Activated naive CD4-positive, alpha-beta T cell treated with anti-CD3 and anti-CD28 coated beads, Interleukin-2, amount 50 U/mL, for 72 hours (primary cell): ENCODE results near the gene ADCY2. TPM values are rescaled to one million over a fixed set of nuclear protein-coding genes. Genes with fewer than 3 reads are reported as not detected.

Experiments
- ATAC-seq, 2 donors: fragments of 150-1000 bp; cut with Tn5 transposase; 2 replicates each; pipeline ENCODE4 v1.10.0; 2021; ENCODE audit warnings: mild to moderate bottlenecking in 2 of 2, moderate library complexity in 2 of 2
- DNase-seq, 2 donors: peaks; one replicate each; pipeline ENCODE4 v3.0.0; 2021 to 2022; ENCODE audit warnings: low spot score in 2 of 2
- H3K27ac Mint-ChIP-seq, 2 donors: one replicate each; pipeline ENCODE4 v1.8.0; 2022; ENCODE audit warnings: mild to moderate bottlenecking in 2 of 2, mixed read lengths in 2 of 2
- H3K36me3 Mint-ChIP-seq, 2 donors: one replicate each; pipeline ENCODE4 v1.8.0; 2022; ENCODE audit warnings: mixed read lengths in 2 of 2
- H3K9me3 Mint-ChIP-seq, 2 donors: one replicate each; pipeline ENCODE4 v1.8.0; 2022; ENCODE audit warnings: mixed read lengths in 2 of 2
- total RNA-seq, 2 donors: library from RNA; stranded (reverse); gene quantifications; one replicate each; pipeline ENCODE4 v1.2.3, GENCODE V29; 2022

The ADCY2 gene
- total RNA-seq, 2 donors from 2014 or later = not detected

GRCh38 chr5:7578071-7578470 lies 182.1 kb downstream of the ADCY2 start:
- Mint-ChIP-seq H3K27ac (no peak overlapping the region), H3K36me3 (peaks cover 0 to 6% of the 10 kb centered on the region in 2 donors), H3K9me3 (peaks cover 2 to 9% of the 10 kb centered on the region in 2 donors)
- ATAC-seq (no peak), DNase-seq (no peak)

- DNase-seq (no peak), ATAC-seq (no peak)
- Mint-ChIP-seq H3K9me3 (no peaks in the 10 kb centered on the region), H3K36me3 (no peaks in the 10 kb centered on the region), H3K27ac (no peak overlapping the region)
Measured at GRCh38 chr5:7584749-7585148, 188.8 kb downstream of the ADCY2 start.

- Mint-ChIP-seq H3K36me3 (no peaks in the 10 kb centered on the region), H3K9me3 (no peaks in the 10 kb centered on the region), H3K27ac (no peak overlapping the region)
- DNase-seq (no peak), ATAC-seq (no peak)
Measured at GRCh38 chr5:7585807-7586206, 189.9 kb downstream of the ADCY2 start.

GRCh38 chr5:7586480-7586879 lies 190.5 kb downstream of the ADCY2 start:
- H3K9me3 Mint-ChIP-seq = no peaks in the 10 kb centered on the region
- ATAC-seq = no peak
- no peak for DNase-seq
- no peaks in the 10 kb centered on the region for H3K36me3 Mint-ChIP-seq
- no peak overlapping the region for H3K27ac Mint-ChIP-seq

GRCh38 chr5:7589800-7590199 lies 193.9 kb downstream of the ADCY2 start:
- ATAC-seq (no peak), DNase-seq (no peak)
- no peaks in the 10 kb centered on the region for H3K36me3 Mint-ChIP-seq
- H3K9me3 Mint-ChIP-seq = no peaks in the 10 kb centered on the region
- H3K27ac Mint-ChIP-seq = no peak overlapping the region

- no peaks in the 10 kb centered on the region for H3K9me3 Mint-ChIP-seq
- no peak for ATAC-seq
- no peaks in the 10 kb centered on the region for H3K36me3 Mint-ChIP-seq
- H3K27ac Mint-ChIP-seq = no peak overlapping the region
- no peak for DNase-seq
Measured at GRCh38 chr5:7592910-7593309, 197.0 kb downstream of the ADCY2 start.

GRCh38 chr5:7597059-7597642 lies 201.2 kb downstream of the ADCY2 start:
- no peak overlapping the region for H3K27ac Mint-ChIP-seq
- DNase-seq (no peak), ATAC-seq (no peak)

GRCh38 chr5:7606840-7607465 lies 211.0 kb downstream of the ADCY2 start:
- ATAC-seq = no peak
- peaks cover 0 to 4% of the 10 kb centered on the region in 2 donors for H3K36me3 Mint-ChIP-seq

More at GRCh38 chr5:7597059-7597642, 201.2 kb downstream of the ADCY2 start:
- H3K9me3 Mint-ChIP-seq = peaks cover 18 to 24% of the 10 kb centered on the region in 2 donors
- peaks cover 0 to 13% of the 10 kb centered on the region in 2 donors for H3K36me3 Mint-ChIP-seq

GRCh38 chr5:7608772-7609171 lies 212.8 kb downstream of the ADCY2 start:
- Mint-ChIP-seq H3K36me3 (peaks cover 0 to 4% of the 10 kb centered on the region in 2 donors), H3K9me3 (peaks cover 9 to 13% of the 10 kb centered on the region in 2 donors), H3K27ac (no peak overlapping the region)
- ATAC-seq (no peak), DNase-seq (no peak)

More at GRCh38 chr5:7606840-7607465, 211.0 kb downstream of the ADCY2 start:
- Mint-ChIP-seq H3K27ac (no peak overlapping the region), H3K9me3 (peaks cover 9% of the 10 kb centered on the region in 2 donors)
- DNase-seq = no peak

GRCh38 chr5:7609726-7610125 lies 213.8 kb downstream of the ADCY2 start:
- no peak for DNase-seq
- peaks cover 0 to 4% of the 10 kb centered on the region in 2 donors for H3K36me3 Mint-ChIP-seq
- ATAC-seq = no peak
- no peak overlapping the region for H3K27ac Mint-ChIP-seq
- peaks cover 9 to 13% of the 10 kb centered on the region in 2 donors for H3K9me3 Mint-ChIP-seq

- Mint-ChIP-seq H3K27ac (no peak overlapping the region), H3K36me3 (peaks cover 0 to 4% of the 10 kb centered on the region in 2 donors), H3K9me3 (peaks cover 9 to 13% of the 10 kb centered on the region in 2 donors)
- ATAC-seq (no peak), DNase-seq (no peak)
Measured at GRCh38 chr5:7610531-7611177, 214.7 kb downstream of the ADCY2 start.

- no peak for ATAC-seq
- peaks cover 9 to 13% of the 10 kb centered on the region in 2 donors for H3K9me3 Mint-ChIP-seq
- DNase-seq = no peak
- no peak overlapping the region for H3K27ac Mint-ChIP-seq
- no peaks in the 10 kb centered on the region for H3K36me3 Mint-ChIP-seq
Measured at GRCh38 chr5:7611518-7611917, 215.6 kb downstream of the ADCY2 start.

- Mint-ChIP-seq H3K36me3 (no peaks in the 10 kb centered on the region), H3K9me3 (peaks cover 0 to 9% of the 10 kb centered on the region in 2 donors), H3K27ac (no peak overlapping the region)
- ATAC-seq (no peak), DNase-seq (no peak)
Measured at GRCh38 chr5:7615566-7616061, 219.7 kb downstream of the ADCY2 start.

- H3K9me3 Mint-ChIP-seq = peaks cover 0 to 9% of the 10 kb centered on the region in 2 donors
- ATAC-seq (no peak), DNase-seq (no peak)
- no peaks in the 10 kb centered on the region for H3K36me3 Mint-ChIP-seq
- no peak overlapping the region for H3K27ac Mint-ChIP-seq
Measured at GRCh38 chr5:7616897-7617296, 221.0 kb downstream of the ADCY2 start.

- ATAC-seq (no peak), DNase-seq (no peak)
- Mint-ChIP-seq H3K36me3 (no peaks in the 10 kb centered on the region), H3K9me3 (peaks cover 6 to 7% of the 10 kb centered on the region in 2 donors), H3K27ac (no peak overlapping the region)
Measured at GRCh38 chr5:7622498-7622897, 226.6 kb downstream of the ADCY2 start.

GRCh38 chr5:7625740-7626139 lies 229.8 kb downstream of the ADCY2 start:
- Mint-ChIP-seq H3K27ac (no peak overlapping the region), H3K9me3 (peaks cover 6 to 7% of the 10 kb centered on the region in 2 donors), H3K36me3 (no peaks in the 10 kb centered on the region)
- ATAC-seq (no peak), DNase-seq (no peak)

- H3K27ac Mint-ChIP-seq = no peak overlapping the region
- no peak for DNase-seq
- peaks cover 16 to 18% of the 10 kb centered on the region in 2 donors for H3K9me3 Mint-ChIP-seq
- ATAC-seq = no peak
- H3K36me3 Mint-ChIP-seq = peaks cover 0 to 6% of the 10 kb centered on the region in 2 donors
Measured at GRCh38 chr5:7628248-7628647, 232.3 kb downstream of the ADCY2 start.
